HG02840 (cell line): ENCODE data around the gene CARD11.

ENCODE experiments used
- ATAC-seq: cut with Tn5 transposase; IDR thresholded peaks from one replicate; pipeline ENCODE4 v1.9.1; 2021; ENCODE audit warnings: mild to moderate bottlenecking, moderate library complexity, moderate number of reproducible peaks; ENCODE audit not compliant: unreplicated experiment, low FRiP score

Gene CARD11

DNA sequence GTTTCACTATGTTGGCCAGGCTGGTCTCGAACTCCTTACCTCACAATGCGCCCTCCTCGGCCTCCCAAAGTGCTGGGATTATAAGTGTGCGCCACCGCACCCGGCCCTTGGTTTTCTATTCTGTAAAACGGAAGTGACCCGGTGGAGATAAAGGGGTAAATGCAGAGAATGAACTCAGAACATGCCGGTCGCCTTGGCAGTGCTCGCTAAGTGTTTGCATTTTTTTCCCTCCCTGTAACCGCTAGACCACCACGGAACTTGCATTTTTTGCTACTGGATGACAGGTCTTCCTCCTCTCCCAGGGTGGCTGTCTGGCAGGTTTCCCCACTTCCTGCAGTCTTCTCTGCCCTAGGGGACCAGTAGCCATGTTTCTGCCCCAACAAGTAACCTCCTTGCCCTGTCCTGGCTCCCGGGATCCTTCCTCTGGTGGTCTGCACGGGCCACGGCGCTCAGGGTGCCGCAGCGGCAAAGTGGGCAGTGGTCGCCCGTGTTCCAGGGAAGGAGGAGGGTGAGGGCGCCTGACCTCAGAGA is 180.8 kb downstream of the CARD11 start:
- no peak for ATAC-seq

DNA sequence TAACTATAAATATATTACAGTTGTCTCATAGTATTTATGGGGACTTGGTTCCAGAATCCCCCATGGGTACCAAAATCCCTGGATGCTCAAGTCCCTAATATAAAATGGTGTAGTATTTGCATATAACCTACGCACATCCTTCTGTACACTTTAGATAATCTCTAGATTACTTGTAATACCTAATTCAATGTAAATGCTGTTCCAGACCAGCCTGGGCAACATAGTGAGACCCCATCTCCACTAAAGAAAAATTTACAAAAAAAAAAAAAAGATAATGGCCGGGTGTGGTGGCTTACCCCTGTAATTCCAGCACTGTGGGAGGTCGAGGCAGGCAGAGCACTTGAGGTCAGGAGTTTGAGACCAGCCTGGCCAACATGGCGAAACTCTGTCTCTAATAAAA is 182.2 kb downstream of the CARD11 start:
- no peak for ATAC-seq

DNA sequence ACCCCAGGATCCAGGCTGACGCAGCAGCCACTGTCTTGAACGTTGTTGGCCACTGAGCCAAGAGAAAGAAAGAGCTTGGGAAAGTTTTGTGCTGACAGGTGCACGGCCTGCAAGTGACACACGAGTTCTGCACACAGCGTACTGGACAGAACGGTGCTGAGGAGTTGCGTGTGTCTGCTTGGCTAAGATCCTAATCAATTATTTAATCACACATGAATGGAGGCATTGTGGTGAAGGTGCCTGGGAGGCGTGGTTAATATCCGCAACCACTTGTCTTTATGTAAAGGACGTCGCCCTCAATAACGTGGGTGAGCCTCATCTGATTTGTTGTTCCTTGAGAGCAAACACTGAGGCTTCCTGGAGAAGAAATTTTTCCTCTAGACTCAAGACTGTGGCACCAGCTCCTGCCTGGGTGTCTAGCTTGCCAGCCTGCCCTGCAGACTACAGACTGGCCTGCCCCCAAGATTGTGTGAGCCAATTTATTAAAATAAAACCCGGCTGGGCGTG is 183.0 kb downstream of the CARD11 start:
- no peak for ATAC-seq

DNA sequence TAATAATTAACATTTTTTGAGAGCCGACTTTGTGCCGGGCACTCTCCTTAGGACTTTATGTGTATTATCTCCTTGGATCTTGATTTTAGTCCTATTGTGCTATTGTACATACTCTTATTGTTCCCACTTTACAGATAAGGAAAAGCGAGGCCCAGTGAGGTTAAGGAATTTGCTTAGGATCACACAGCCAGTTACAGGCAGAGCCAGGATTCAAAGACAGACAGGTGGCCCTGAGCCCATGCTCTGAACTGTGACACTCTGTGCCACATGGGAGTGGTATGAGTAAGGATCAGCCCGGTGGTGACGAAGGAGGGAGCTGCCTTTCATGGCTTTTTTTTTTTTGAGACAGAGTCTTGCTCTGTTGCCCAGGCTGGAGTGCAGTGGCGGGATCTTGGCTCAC is 183.7 kb downstream of the CARD11 start:
- ATAC-seq = no peak

DNA sequence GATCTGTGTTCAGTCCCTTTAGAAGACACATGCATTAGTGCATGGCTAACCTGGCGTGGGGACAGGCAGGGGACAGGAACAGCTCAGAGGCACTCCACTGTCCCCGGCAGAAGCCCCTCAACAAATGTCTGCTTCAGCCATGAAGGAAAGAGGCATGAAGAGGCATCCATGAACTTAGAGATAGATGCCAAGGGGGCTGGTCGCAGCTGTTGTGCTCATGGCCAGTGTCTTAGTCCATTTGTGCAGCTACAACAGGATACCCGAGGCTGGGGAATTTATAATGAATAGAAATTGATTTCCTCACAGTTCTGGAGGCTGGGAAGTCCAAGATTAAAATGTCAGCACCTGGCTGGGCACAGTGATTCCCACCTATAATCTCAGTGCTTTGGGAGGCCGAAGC is 185.0 kb downstream of the CARD11 start:
- ATAC-seq = no peak

DNA sequence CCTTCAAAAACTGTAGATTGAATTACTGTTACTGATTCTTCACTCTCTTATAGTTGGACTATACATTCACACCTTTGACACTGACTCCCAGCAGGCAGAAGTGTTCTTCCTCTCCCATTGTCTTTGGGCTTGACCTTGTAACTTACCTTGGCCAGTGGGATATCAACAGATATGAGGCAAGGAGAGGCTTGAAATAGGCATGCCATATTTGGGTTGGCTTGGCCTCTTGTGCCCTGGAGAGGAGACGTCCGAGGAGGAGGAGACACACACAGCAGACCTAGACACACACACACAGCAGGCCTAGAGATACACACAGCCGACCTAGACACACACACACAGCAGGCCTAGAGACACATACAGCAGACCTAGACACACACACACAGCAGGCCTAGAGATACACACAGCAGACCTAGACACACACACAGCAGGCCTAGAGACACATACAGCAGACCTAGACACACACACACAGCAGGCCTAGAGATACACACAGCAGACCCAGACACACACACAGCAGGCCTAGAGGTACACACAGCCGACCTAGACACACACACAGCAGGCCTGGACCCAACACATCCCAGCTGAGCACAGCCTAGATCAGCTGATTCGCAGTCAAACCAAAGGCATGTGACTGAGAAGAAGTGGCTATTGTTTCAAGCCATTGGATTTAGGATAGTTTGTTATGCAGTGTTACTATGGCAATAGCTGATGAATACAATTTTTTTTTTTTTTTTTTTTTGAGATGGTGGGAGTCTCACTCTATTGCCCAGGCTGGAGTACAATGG is 187.1 kb downstream of the CARD11 start:
- no peak for ATAC-seq
